Activated CD4-positive, alpha-beta T cell treated with anti-CD3 and anti-CD28 coated beads, Interleukin-2, amount 50 U/mL, for 48 hours (primary cell): ENCODE measurements around the gene JUP.
A peak's percentile ranks its signal among the peaks of the same experiment; 100 is the strongest.

Source experiments
- DNase-seq, 2 experiments: peaks; one replicate each; pipeline ENCODE4 v3.0.0-alpha.2; 2020

JUP gene

DNA sequence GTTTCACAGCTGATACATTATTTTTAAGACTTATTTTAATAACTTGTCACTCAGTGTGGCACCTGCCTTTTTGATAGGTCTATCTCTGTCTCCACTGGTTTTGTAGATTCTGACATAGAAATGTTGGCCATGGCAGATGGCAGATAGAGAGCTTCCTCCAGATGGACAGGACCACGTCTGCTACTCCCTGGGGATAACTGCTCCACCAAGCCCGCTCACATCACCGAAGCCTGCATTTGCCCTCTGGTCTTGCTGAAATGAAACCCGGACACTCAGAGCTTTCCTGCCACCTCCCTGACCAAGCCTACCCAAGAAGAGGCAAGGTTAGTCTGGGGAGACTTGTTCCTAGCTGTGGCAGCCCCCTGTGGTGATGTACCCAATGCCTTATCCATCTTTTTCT lies 35.6 kb downstream of the JUP start:
- no peak for DNase-seq

DNA sequence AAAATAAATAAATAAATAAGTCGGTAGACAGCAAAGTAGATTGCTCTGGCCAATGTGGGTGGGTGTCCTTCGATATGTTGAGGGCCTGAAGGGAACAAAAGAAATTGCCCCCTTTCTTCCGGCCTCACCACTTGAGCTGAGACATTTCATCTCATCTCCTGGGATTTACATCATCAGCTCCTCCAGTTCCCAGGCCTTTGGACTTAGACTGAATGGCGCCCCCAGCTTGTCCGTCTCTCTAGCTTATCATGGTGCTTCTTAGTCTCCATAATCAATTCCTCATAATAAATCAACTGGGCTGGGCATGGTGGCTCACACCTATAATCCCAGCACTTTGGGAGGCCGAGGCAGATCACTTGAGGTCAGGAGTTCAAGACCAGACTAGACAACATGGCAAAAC lies 38.2 kb downstream of the JUP start:
- DNase-seq, result no peak

DNA sequence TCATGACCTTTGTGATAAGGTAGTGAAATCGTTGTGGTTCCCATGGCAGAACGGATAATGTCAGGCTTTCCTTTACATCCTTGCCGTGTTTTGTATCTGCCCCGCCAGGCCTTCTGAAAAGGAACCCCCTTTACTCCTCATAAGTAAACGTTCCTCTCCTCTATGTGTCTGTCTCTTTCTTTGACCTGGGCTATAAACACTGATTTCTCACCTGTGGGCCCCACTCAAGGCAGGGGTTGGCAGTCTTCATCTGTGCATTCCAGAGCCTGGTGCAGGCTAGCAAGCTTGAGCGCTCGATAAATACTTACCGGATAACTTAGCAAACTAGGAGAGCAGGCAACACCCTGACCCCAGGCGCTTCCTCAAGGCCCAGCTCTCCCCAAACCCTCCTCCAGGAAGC lies 44.8 kb downstream of the JUP start:
- no peak for DNase-seq

DNA sequence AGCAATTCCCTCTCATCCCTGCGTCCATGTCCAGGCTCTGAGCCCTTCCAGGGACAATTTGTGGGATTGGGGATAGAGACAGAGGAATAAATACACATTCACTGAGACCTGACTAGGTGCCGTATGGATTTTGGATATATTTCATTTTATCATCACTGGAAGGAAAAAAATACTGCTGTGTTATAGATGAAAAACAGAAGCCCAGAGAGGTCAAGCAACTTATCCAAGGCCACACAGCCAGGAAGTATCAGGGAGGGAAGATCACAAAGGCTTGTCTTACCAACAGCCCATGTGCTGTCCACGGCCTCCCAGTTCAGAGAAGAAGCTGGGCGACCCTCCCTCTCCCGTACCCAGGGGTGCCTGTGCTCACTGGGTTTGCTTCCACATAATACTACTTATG lies 46.0 kb downstream of the JUP start:
- no peak for DNase-seq

- DNase-seq, result no peak
Observed at GRCh38 chr17:41739661-41740352, 46.7 kb downstream of the JUP start.

- no peak for DNase-seq
Observed at GRCh38 chr17:41738801-41739112, 47.8 kb downstream of the JUP start.

GRCh38 chr17:41738077-41738800 lies 48.3 kb downstream of the JUP start:
- peak; percentile 82 to 88 for DNase-seq

- no peak for DNase-seq
Observed at GRCh38 chr17:41737680-41738023, 48.9 kb downstream of the JUP start.

GRCh38 chr17:41736983-41737679 lies 49.4 kb downstream of the JUP start:
- no peak for DNase-seq

DNA sequence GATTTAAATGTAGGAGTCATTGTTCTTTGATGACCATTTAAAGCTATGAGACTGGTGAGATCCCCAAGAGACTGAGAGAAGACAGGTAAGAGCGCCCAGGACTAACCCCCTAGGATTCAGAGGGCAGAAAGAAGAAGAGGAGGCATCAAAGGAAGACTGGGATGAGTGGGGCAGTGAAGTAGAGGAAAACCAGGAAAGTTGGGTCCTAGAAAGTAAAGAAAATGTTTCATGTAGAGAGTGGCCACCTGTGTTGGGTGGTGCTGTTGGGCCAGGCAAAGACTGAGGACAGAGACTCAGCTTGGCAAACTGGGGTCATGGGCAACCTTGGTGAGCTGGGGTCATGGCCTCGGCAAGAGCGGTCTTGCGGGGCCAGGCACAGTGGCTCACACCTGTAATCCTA lies 50.8 kb downstream of the JUP start:
- DNase-seq, result no peak

DNA sequence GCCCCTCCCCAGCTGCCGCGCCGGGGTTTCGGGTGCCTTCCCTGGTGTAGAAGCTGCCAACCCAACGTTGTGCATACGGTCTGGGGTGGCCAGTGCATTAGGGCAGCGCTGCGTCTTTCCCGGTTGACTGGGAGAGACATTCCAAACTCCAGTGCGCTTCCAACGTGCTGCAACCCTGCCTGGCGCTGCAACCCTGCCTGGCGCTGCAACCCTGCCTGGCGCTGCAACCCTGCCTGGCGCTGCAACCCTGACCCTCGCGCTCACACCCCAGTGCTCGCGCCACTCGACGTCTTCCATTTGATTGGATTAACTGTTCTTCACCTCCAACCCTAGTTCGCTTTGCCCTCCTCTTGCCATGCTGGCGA lies 51.6 kb downstream of the JUP start:
- no peak for DNase-seq

GRCh38 chr17:41734139-41734948 lies 52.2 kb downstream of the JUP start, which contains the start of gene HAP1:
Gene HAP1, minus strand, starts transcription at chr17:41734643. Its CDS starts 9 bp downstream, at chr17:41734634.
- DNase-seq, result peak; percentile 23 to 32

- no peak for DNase-seq
Observed at GRCh38 chr17:41733348-41734138, 53.0 kb downstream of the JUP start.

- DNase-seq, result no peak
Observed at GRCh38 chr17:41731836-41732235, 54.7 kb downstream of the JUP start.

DNA sequence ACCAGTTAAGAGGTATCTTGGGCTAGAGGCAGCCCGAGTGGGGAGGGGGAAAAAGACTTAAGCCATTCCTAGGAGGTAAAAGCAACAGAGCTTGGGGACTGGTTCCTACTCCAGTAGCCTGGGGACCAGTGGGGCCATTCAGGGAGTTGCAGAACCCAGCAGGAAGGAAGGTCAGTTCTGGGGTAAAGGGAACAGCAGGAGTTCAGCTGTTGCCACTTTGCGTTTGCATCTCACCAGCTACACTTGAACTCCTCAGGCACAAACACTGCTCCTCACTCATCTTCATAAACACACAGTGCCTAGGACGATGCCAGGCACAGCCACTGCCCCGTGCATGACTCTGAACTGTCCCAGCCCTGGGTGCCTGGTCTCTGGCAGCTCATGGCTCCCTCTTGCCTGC lies 56.0 kb downstream of the JUP start:
- DNase-seq, result no peak

DNA sequence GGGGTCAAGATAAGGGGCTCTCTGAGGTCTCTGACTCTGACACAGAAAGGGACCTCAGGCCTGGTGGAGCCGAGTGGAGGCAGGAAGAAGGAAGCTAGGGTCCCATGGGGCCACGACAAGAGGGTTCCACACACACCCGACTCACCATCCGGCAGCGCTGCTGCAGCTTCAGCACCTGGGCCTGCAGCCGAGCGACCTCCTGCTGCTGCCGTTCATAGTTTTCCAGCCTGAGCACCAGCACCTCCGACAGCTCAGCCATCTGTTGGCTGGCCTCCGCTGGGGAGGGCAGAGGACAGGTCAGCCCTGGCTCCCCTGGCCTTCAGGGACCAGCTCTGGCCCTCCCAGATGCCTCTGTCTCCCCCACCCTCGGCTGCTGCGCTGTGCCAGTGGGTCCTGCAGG lies 58.5 kb downstream of the JUP start:
- DNase-seq, result no peak

- DNase-seq, result no peak
Observed at GRCh38 chr17:41725134-41725533, 61.4 kb downstream of the JUP start.

DNA sequence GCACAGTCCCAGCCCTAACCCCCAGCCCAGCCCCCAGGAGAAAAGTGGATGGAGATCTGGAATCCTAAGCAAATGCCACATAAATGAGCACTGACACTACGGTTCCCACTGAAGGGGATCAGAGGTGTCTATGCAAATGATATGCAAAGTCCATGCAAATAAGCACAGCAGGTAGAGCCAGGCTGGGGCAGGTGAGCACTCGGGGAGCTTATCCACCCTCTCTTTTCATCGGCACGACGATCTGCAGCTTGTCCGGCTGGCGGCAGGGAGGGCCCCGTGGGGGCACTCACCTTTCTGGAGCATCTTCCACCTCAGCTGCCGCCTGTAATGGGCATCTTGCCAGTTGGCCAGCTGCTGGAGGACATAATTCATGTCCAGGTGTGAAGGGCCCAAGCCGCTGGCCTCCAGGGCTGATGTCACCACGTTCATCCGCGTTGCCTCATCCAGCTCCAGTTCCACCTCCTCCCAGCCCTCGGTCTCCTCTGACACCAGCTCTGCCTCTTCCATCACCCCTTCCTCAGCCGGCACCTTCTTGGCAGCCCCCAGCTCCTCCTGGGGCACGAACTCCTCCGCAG lies 61.9 kb downstream of the JUP start:
- DNase-seq, result no peak

DNA sequence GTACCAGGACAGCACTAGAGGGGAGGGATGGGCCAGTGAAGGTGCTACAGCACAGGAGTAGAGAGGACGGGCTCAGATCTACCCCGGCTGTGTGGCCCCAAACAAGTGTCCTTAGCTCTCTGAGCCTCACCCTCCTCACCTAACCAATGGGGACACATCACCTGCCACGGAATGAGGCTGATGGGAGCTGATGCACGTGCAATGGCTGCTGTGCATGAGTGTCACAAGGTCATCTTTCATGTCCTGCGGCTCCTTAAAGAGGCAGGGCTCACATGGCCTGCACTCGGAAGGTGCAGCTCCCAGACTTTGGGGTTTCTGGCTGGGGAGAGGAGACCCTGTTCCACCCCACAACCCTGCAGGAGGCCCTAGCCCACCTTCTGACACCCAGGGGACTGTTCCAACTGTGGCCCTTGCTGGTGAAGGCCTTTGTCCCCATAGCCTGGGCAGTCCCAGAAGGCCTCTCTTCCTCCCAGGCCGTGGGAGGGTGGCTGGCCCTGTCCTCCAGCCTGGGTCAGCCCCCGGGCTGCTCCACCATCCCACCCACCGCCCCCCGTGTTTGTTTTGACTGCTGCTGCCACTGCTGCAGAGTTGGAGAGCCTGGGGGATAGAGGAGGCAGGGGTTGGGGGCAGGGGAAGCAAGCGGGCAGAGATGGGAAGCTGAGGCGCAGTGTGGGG lies 62.6 kb downstream of the JUP start:
- DNase-seq, result no peak

DNA sequence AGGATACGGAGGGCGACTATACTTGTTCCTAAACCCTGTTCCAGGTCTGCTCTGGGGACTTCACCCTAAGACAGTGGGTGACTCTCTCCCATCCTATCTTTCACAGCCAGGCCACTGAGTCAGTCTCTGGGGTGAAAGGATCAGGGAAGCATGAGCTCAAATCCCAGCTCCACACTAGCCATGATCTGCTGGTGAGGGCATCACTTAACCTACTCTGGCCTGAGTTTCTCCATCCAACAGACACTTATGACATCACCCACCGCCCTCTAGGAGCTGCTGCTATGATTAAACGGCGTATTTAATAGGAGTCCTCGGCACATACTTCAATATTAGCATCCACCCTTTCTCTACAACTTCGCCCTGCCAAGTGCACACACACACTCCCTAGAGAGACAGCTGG lies 64.3 kb downstream of the JUP start:
- no peak for DNase-seq

DNA sequence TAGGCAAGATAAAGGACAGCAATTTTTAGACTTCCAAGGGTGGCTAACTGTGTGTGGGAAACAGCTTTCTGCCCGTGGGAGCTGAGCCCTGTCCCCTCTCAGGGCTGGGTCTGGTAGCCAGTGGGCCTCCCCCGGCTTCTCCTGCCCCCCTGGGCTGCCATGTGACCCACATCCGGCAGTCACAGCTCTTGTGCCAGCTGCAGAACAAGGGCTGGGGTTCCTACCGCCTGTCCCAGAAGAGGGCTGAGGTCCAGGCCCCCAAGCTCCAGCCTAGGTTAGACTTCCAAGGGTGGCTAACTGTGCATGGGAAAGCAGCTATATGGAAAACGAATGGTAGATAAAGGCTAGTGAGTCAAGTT lies 68.2 kb downstream of the JUP start:
- no peak for DNase-seq
